ENCODE results near the gene BOD1.

GRCh38 chr5:173577817-173578216 lies 38.6 kb downstream of the BOD1 start:
- TF ChIP-seq, protein P1, sequence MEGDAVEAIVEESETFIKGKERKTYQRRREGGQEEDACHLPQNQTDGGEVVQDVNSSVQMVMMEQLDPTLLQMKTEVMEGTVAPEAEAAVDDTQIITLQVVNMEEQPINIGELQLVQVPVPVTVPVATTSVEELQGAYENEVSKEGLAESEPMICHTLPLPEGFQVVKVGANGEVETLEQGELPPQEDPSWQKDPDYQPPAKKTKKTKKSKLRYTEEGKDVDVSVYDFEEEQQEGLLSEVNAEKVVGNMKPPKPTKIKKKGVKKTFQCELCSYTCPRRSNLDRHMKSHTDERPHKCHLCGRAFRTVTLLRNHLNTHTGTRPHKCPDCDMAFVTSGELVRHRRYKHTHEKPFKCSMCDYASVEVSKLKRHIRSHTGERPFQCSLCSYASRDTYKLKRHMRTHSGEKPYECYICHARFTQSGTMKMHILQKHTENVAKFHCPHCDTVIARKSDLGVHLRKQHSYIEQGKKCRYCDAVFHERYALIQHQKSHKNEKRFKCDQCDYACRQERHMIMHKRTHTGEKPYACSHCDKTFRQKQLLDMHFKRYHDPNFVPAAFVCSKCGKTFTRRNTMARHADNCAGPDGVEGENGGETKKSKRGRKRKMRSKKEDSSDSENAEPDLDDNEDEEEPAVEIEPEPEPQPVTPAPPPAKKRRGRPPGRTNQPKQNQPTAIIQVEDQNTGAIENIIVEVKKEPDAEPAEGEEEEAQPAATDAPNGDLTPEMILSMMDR (IDR thresholded peaks at IDR 0.05): no peak
- TF ChIP-seq REST (IDR thresholded peaks at IDR 0.05): no peak
- TF ChIP-seq JUN (IDR thresholded peaks at IDR 0.05): no peak
- TF ChIP-seq BHLHE40 (IDR thresholded peaks at IDR 0.05; ENCODE audit: low read depth, low read length): no peak
- TF ChIP-seq POLR2A (IDR thresholded peaks at IDR 0.05; ENCODE audit: low read length): no peak
- no peak for TF ChIP-seq MYC (IDR thresholded peaks at IDR 0.05; ENCODE audit: borderline replicate concordance, low read length)
- TF ChIP-seq SREBF2 (IDR thresholded peaks at IDR 0.05): no peak

Measured in A549 (cell line).